GM21737 (cell line): ENCODE data around the gene PKN2.

ENCODE experiments used
- ATAC-seq: cut with Tn5 transposase; IDR thresholded peaks from one replicate; pipeline ENCODE4 v1.9.1; 2021; ENCODE audit warnings: mild to moderate bottlenecking, moderate library complexity; ENCODE audit not compliant: unreplicated experiment

The PKN2 gene

GRCh38 chr1:88683541-88684481 is at the start of gene PKN2:
TSS of gene PKN2 (plus strand) at chr1:88684273. CDS start at chr1:88684581, 308 bp downstream.
- peak; percentile 89 for ATAC-seq

GRCh38 chr1:88634538-88634937 is 49.5 kb upstream of the PKN2 start:
- no peak for ATAC-seq

DNA sequence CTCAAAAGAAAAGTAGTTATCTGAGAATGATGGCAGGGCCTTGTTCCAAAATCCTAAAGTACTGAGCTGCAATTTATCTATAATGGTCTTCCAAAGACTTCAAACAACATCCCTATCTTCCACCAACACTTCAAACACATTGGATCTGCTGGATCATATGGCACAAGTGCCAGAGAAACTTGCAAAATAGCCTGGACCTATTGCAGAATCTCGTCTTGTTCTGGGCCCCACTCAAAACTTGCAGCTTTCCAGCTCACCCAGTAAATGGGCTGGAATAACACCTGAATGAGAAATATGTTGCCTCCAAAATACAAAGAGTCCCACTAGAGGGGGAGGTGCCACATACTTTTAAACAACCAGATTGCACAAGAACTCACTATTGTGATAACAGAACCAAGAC is 44.0 kb upstream of the PKN2 start:
- ATAC-seq, result no peak

DNA sequence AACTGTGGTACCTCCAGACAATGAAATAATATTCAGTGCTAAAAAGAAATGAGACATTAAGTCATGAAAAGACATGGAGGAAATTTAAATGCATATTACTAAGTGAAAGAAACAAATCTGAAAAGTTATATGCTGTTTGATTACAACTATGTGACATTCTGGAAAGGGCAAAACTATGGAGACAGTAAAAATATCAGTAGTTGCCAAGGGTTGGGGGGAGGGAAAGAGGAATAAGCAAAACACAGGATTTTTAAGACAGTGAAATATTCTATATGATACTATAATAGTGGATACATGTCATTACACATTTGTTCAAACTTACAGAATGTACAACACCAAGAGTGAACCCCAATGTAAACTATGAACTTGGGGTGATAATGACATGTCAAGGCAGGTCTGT is 38.2 kb upstream of the PKN2 start:
- no peak for ATAC-seq

DNA sequence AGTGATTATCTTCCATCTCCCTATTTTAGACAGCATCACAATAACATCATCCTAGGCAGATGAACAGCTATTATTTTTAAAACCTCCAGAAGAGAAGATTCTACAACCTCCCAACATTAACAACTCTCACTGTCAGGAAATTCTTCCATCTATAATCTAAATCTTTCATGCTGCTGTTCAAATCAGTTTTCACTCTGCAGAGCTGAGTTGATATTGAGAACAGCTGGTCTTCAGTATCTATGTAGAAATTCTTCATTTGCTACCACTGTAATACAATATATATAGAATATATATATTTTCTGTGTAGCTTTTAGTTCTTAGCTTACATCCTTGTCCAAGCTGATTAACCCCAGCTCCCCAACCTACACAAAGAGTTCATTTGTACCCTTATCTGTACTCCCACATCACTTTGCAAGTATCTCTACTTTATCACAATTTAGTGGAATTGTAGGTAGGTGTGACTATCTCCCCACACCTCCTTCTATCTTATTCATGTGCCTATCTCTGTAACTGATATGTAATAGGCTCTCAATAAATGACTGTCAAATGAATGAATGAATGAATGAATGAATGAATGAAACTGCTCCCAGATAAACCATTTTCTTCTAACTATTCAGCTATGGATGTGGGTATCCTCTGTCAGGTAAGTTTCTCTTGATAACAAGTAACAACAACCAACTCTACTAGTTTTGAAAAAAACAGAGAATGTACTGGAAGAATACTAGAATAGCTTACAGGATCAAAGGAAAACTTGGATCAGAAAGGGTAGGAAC is 37.4 kb upstream of the PKN2 start:
- ATAC-seq, result no peak

DNA sequence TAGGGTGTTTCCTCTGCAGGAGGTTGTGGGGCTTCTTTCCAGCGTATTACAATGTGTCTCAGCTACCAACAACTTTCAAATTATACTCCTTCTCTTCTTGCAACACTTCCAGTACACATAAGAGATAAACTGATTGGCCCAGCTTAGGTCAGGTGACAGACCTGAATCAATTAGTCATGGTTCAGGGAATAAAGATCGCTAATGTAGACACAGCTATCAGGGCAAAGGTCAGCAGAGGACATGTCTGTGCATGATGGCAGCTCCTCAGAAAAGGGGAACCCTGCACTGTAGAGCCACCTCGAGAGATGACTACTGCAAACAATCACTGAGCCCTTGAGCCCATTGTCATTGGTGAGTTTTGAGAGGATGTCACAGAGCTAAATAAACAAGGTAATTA is 36.8 kb upstream of the PKN2 start:
- no peak for ATAC-seq

GRCh38 chr1:88647749-88648415 is 36.2 kb upstream of the PKN2 start:
- ATAC-seq, result no peak

GRCh38 chr1:88648706-88649105 is 35.4 kb upstream of the PKN2 start:
- no peak for ATAC-seq

DNA sequence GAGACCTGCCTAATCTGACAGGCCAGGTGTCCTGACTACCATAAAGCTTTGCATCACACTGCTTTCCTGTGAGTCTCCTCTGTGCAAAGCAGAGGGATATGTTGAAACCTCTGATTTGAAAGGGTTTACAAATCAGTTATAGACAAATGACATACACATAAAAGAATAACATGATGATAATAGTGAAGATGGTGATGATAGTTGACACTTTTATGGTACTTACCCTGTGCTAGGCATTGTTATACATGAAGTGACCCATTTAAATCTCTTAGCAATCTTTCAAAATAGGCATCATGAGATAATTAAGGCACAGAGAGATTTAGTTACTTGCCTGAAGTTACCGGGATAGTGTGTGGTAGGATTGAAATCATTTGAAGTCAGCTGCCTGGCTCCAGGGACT is 34.1 kb upstream of the PKN2 start:
- ATAC-seq, result no peak

DNA sequence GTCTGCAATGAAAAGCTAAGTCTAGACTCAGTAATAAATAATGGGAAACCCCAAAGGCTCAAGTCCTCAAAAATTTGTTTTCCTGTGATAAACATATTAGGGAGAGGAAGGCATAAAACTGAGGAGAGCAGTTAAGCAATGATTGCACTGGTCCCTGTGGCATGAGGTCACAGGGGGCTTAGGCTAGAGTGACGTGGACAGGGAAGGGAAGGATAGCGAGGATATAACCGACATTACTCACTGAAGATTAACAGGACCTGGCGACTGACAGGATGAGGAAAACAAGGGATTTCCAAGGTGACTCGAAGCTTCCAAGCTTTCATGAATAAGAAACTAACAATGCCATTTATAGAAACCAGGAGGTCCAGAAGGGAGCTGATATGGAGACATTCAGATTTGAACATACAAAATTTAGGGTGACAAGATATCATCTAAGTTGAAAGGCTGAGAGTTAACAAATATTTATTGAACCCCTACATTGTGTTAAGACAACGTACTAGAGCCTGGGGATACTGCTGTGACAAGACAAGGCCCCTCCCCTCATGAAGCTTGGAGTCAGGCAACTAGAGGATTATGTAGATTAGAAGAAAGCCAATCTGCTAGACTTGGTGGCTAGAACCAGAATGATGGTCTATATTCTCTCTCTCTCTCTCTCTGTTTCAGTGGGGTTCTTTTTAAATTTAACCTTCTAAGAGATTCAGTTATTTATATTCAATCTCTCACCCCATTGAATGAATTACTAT is 33.2 kb upstream of the PKN2 start:
- no peak for ATAC-seq

DNA sequence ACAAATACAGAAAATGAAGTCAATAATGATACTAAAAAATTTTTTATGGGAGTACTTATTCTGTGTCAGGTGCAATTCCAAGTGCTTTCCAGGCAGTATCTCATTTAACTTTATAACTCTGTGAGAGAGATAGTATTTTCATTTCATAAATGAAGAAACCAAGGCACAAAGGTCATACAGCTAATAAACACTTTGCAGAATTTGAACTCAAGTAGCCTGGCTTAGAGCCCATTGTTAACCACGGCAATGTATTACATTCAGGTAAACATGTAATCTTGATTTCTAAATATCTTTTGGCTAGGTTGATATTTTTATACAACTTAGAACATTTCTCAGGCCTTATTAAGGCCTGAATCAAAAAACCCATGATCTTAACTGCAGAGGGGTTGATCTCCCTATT is 28.9 kb upstream of the PKN2 start:
- ATAC-seq, result no peak

DNA sequence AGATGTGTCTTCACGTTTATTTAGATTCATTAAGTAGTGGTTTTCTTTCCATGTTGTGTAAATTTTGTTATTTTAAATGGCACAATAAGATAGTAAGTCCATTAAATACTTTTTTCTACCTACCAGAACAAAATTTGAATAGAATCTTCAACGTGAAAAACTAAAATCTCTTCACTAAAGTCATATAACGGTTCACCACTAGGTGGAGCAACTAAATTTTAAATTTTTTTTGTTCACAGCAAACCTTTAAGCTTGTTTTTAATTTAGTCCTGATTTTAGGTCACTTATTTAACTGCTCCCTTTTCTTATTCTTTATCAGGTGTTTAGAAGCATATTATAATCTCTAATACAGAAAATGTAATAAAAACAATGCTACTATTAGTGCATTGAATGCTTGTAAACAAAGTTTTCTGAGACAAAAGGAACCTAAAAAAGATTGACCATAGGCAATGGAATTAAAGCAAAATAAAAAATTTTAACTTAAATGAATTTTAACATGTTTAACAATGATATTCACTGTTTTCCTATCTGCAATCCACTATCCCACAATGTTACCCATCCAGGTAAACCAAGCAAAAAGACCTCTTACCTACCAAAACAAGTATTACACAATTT is 28.3 kb upstream of the PKN2 start:
- no peak for ATAC-seq

GRCh38 chr1:88658419-88658818 is 25.7 kb upstream of the PKN2 start:
- no peak for ATAC-seq

GRCh38 chr1:88659552-88659951 is 24.5 kb upstream of the PKN2 start:
- ATAC-seq, result no peak

DNA sequence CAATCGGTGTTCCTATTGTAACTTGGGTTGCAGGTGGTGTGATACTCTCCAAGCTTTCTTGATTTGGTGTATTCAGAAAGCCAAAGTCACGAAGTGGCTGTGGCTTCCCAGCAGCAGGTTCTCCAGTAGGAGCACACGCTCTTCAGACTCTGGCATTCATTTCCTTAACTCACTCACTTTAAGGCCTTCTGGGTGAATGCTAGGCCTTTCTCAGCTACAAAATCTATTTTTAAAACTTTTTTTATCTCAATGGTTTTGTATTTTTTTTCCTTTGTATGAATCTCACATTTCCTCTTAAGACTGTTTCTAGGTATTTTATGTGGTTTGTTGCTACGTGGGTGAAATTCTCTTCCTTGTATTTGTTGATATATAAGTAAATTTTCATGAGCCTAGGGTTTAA is 22.9 kb upstream of the PKN2 start:
- ATAC-seq, result no peak

DNA sequence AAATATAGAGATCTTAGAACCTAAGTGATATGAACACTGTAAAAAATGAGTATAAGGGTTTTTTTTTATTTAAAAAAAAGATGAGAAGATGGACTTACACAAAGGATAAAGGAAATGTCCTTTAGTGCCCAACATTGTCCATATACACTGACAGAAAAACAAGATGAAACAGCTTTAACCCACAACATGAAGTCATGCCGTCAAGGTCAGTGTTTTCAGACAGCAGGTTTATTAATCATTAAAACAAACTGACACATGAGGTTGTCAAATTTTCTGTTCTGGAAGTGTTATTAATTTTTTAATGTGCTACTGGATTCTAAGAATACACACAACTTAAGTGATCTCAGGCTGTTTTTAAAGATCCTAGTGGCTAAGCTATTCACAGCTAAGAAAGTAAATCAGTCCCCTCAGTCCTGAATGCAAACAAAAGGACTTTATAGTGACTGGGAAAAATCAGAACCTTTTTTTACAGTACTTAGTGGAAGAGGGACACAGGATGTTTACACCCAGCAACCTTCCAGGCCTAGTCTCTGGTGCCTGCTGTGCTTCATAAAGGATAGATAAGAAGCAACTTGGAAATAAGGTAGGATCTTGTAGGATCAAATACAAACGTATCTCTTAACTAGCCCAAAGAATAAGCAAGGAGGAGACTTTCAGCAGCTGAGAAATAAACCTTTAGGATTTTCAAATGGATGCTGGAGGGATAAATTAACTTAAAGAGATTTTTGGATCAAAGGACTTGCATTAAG is 21.9 kb upstream of the PKN2 start:
- peak; percentile 50 for ATAC-seq

DNA sequence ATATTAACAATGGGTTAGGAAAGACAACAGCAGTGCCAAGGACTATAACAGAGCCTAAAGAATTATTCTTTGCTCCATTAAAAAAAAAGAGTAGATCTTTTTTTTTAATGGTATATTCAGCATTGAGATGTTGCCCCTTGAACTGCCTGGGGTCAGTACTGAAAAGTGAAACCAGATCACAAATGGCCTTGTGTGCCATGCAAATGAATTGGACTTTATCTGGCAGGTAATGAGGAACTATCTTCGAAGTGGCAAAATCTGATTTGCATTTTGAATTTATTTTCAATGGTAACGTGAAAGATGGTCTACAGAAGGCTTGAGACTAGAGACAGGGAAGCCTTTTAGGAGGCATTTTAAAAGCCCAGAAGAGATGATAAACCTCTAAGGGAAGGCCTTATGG is 21.4 kb upstream of the PKN2 start:
- no peak for ATAC-seq

- ATAC-seq, result no peak
These were observed 15.7 kb upstream of the PKN2 start for GRCh38 chr1:88668405-88668804.

GRCh38 chr1:88670462-88670861 is 13.6 kb upstream of the PKN2 start:
- ATAC-seq, result no peak

DNA sequence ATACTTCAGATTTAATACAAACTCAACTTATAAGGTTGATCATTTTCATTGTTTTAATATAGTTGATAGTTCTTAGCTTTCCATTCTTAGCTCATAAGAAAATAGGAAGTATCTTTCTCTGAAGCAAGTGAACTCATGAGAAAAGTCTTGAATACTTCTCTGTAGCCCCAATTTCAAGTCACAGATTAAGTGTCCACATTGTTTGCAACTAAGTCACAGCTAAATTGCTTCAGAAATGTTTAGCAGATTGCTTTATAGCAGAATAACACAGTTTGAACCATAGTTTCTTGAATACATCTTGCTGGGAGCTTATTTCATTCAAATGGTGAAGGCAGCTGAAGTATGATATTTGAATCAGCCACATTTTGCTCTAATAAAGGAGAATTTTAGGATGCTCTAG is 10.6 kb upstream of the PKN2 start:
- no peak for ATAC-seq
